NCI-H345 (cell line): ENCODE measurements around the gene NRTN.
A peak's percentile ranks its signal among the peaks of the same experiment; 100 is the strongest.
"Not testable (repeated sequence)": the region's sequence is repeated elsewhere in the genome, so short reads cannot be mapped to it uniquely, and the experiment has no call there.

Experiments used
- DNase-seq: peaks from one replicate; lab custom pipeline; 2025; lab: John Stamatoyannopoulos, UW

Gene NRTN

GRCh38 chr19:5804516-5805461 is at the start of gene NRTN:
Gene NRTN, plus strand, starts transcription at chr19:5805067. Its CDS starts 19,099 bp downstream, at chr19:5824166.
- peak; percentile 68 for DNase-seq

GRCh38 chr19:5762608-5763217 is 42.2 kb upstream of the NRTN start:
- DNase-seq, result no peak

- DNase-seq, result no peak
These were observed 39.6 kb upstream of the NRTN start for GRCh38 chr19:5765220-5765619.

- DNase-seq, result no peak
These were observed 36.9 kb upstream of the NRTN start for GRCh38 chr19:5767949-5768348.

- no peak for DNase-seq
These were observed 32.5 kb upstream of the NRTN start for GRCh38 chr19:5772416-5772815.

GRCh38 chr19:5773276-5773675 is 31.6 kb upstream of the NRTN start:
- no peak for DNase-seq

GRCh38 chr19:5774921-5775320 is 29.9 kb upstream of the NRTN start:
- DNase-seq, result no peak

- DNase-seq, result no peak
These were observed 29.1 kb upstream of the NRTN start for GRCh38 chr19:5775668-5776309.

GRCh38 chr19:5778402-5778801 is 26.5 kb upstream of the NRTN start:
- DNase-seq, result no peak

- DNase-seq, result not testable (repeated sequence)
These were observed 24.0 kb upstream of the NRTN start for GRCh38 chr19:5780916-5781315.

- DNase-seq, result no peak
These were observed 22.5 kb upstream of the NRTN start for GRCh38 chr19:5782322-5782721.

GRCh38 chr19:5782945-5783919 is 21.6 kb upstream of the NRTN start:
- DNase-seq, result no peak

- no peak for DNase-seq
These were observed 20.2 kb upstream of the NRTN start, which contains the start of gene PRR22 for GRCh38 chr19:5784581-5785147. Gene PRR22, minus strand, starts transcription at chr19:5784746. Its CDS starts 86 bp downstream, at chr19:5784660.

GRCh38 chr19:5785423-5785822 is 19.4 kb upstream of the NRTN start:
- no peak for DNase-seq

GRCh38 chr19:5786593-5787408 is 18.1 kb upstream of the NRTN start:
- no peak for DNase-seq

- DNase-seq, result no peak
These were observed 17.3 kb upstream of the NRTN start for GRCh38 chr19:5787409-5788182.

GRCh38 chr19:5788422-5788821 is 16.4 kb upstream of the NRTN start:
- DNase-seq, result no peak

GRCh38 chr19:5789351-5789761 is 15.5 kb upstream of the NRTN start:
- no peak for DNase-seq

- DNase-seq, result no peak
These were observed 14.8 kb upstream of the NRTN start for GRCh38 chr19:5789886-5790558.
